Activated CD8-positive, alpha-beta memory T cell treated with anti-CD3 and anti-CD28 coated beads, Interleukin-2, amount 50 U/mL, for 4 hours (primary cell): ENCODE results near the gene CRYL1.

ENCODE experiments used
- DNase-seq: peaks from one replicate; pipeline ENCODE4 v3.0.0-alpha.2; 2020

Gene CRYL1

GRCh38 chr13:20362484-20363041, 163.1 kb downstream of the CRYL1 start:
- DNase-seq, result no peak

- no peak for DNase-seq
Observed at GRCh38 chr13:20360835-20361412, 164.7 kb downstream of the CRYL1 start.

GRCh38 chr13:20360041-20360491, 165.6 kb downstream of the CRYL1 start:
- DNase-seq, result no peak

GRCh38 chr13:20359335-20359734, 166.3 kb downstream of the CRYL1 start:
- DNase-seq, result no peak

- DNase-seq, result no peak
Observed at GRCh38 chr13:20358022-20358421, 167.6 kb downstream of the CRYL1 start.

GRCh38 chr13:20356444-20356843, 169.2 kb downstream of the CRYL1 start:
- DNase-seq, result no peak

GRCh38 chr13:20354722-20355121, 170.9 kb downstream of the CRYL1 start:
- DNase-seq, result no peak

GRCh38 chr13:20353973-20354372, 171.7 kb downstream of the CRYL1 start:
- DNase-seq, result no peak
